Mucosa of rectum (tissue), 2 donors: ENCODE measurements around the gene RPA1.

ENCODE experiments used
- H3K27ac ChIP-seq, 2 donors: one replicate each; pipeline ENCODE4 v1.7.0; 2013; ENCODE audit warnings: inconsistent platforms in 2 of 2, low read depth in 2 of 2, low read length in 2 of 2
- H3K27me3 ChIP-seq, 2 donors: one replicate each; pipeline ENCODE4 v1.7.0; 2013; ENCODE audit warnings: low read length in 2 of 2; ENCODE audit not compliant: control insufficient read depth in 2 of 2, insufficient read depth in 2 of 2
- H3K36me3 ChIP-seq, 2 donors: one replicate each; pipeline ENCODE4 v1.7.0; 2013; ENCODE audit warnings: low read length in 2 of 2; ENCODE audit not compliant: control insufficient read depth in 2 of 2, insufficient read depth in 2 of 2
- H3K4me1 ChIP-seq, 2 donors: one replicate each; pipeline ENCODE4 v1.7.0; 2013; ENCODE audit warnings: low read length in 2 of 2, mild to moderate bottlenecking in 1 of 2; ENCODE audit not compliant: control insufficient read depth in 2 of 2, insufficient read depth in 2 of 2
- H3K4me3 ChIP-seq, 2 donors: one replicate each; pipeline ENCODE4 v1.7.0; 2013; ENCODE audit warnings: low read length in 2 of 2
- H3K9ac ChIP-seq, 2 donors: one replicate each; pipeline ENCODE4 v1.7.0; 2013; ENCODE audit warnings: low read length in 2 of 2, low read depth in 1 of 2, mild to moderate bottlenecking in 1 of 2
- H3K9me3 ChIP-seq, 2 donors: one replicate each; pipeline ENCODE4 v1.7.0; 2013; ENCODE audit warnings: low read length in 2 of 2; ENCODE audit not compliant: control insufficient read depth in 2 of 2
- donor health status: healthy.
- donor health status: Normal muscosa, but diverticular disease.

Gene RPA1

DNA sequence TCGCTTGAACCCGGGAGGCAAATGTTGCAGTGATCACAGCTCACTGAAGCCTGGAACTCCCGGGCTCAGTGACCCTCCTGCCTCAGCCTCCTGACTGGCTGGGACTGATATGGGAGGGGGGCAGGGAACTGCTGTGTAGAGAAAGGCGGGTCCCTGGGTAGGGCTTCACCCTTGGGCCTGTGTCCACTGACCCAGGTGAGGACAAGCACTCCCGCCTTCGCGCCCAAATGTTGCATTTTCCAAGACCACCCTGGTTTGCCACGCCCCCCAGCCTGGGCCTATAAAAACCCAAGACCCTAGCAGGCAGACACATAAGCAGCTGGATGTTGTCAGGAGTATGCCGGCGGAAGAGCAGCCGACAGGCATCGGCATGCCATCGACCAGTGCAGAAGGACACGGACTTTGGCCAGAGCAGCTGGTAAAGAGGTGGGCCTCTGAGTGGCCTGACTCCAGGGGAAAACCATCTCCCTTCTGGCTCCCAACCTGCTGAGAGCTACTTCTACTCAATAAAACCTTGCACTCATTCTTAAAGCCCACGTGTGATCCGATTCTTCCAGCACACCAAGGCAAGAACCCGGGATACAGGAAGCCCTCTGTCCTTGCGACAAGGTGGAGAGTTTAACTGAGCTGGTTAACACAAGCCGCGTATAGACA lies 19.2 kb upstream of the RPA1 start:
- Histone ChIP-seq H3K4me3 (no peak overlapping the region), H3K9me3 (no peaks in the 10 kb centered on the region), H3K36me3 (peaks cover 0 to 10% of the 10 kb centered on the region in 2 donors)

DNA sequence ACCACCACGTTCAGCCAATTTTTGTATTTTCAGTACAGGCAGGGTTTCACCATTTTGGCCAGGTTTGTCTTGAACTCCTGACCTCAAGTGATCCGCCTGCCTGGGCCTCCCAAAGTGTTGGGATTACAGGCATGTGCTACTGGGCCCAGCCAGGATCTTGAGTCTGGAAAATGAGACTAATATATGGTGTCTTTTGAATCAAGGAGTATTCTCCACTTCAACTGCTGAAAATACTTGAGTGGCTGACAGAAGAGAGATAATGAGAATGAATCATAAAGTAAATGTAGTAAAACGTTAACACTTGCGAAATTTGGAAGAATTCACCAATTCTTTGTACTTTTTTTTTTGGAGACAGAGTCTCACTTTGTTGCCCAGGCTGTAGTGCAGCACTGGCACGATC lies 16.7 kb upstream of the RPA1 start:
- Histone ChIP-seq H3K4me3 (no peak overlapping the region), H3K27me3 (no peaks in the 10 kb centered on the region), H3K36me3 (peaks cover 0 to 10% of the 10 kb centered on the region in 2 donors), H3K27ac (no peak overlapping the region), H3K9ac (no peak overlapping the region), H3K9me3 (no peaks in the 10 kb centered on the region), H3K4me1 (no peaks in the 10 kb centered on the region)

More for the DNA sequence above, 19.2 kb upstream of the RPA1 start:
- Histone ChIP-seq H3K9ac (no peak overlapping the region), H3K27me3 (no peaks in the 10 kb centered on the region), H3K4me1 (no peaks in the 10 kb centered on the region), H3K27ac (no peak overlapping the region)

DNA sequence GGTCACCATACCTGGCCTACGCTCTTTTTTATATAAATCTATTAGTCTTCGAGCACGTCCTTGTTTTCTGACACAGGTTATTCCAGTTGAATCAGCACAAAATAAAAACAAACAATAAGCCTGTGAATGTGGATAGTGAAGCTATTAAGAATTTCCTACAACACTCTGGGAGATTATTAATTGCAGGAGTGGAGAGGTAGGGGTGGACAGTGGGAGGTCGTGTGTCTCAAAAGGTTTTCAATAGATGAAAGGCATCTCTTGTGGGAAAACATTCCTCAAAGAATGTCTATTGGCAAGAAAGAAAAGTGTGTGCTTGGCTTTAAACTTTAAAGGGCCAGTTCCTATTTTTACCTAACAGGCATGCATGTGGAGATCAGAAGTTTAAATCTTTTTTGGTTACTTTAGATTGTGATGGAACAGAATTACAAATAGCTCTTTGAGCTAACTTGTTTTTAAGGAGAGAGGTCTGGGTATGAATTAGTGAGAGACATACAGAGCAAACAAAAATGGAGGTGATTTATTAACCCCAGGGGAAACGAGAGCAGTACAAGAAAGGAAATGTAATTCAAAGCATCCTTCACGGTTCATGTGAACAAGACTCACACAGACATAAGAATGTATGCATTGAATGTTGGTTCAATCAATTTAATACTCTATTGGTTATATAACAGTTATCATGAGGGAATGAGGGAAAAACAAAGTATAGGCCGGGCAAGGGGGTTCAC lies 9.1 kb upstream of the RPA1 start:
- H3K9ac ChIP-seq = no peak overlapping the region
- no peaks in the 10 kb centered on the region for H3K4me1 ChIP-seq
- H3K27ac ChIP-seq = no peak overlapping the region
- H3K27me3 ChIP-seq = no peaks in the 10 kb centered on the region
- H3K36me3 ChIP-seq = peaks cover 8 to 11% of the 10 kb centered on the region in 2 donors
- H3K9me3 ChIP-seq = no peaks in the 10 kb centered on the region
- H3K4me3 ChIP-seq = no peak overlapping the region

DNA sequence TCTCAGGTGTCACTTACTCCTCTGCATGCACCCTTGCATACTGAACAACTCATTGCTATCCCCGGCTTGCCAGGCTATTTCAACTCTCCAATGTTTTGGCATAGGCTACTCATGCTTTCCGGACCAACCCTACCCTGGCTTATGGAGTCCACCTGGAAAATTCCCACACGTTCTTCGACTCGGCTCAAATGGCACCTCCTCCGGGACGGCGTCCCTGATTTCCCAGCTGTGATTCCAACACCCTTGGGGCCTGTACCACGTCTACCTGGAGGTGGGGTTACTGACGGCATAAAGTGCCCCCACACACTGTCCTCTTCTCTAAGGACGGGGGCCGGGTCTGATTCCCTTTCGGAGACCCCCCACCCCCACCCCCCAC lies 601 bp upstream of the RPA1 start:
- Histone ChIP-seq H3K9me3 (no peaks in the 10 kb centered on the region), H3K27me3 (no peaks in the 10 kb centered on the region), H3K9ac (peak overlapping the region; percentile 84), H3K4me3 (peak overlapping the region; percentile 65 to 90), H3K36me3 (peaks cover 4 to 6% of the 10 kb centered on the region in 2 donors), H3K4me1 (peaks cover 7 to 11% of the 10 kb centered on the region in 2 donors), H3K27ac (peak overlapping the region; percentile 78 to 81)

DNA sequence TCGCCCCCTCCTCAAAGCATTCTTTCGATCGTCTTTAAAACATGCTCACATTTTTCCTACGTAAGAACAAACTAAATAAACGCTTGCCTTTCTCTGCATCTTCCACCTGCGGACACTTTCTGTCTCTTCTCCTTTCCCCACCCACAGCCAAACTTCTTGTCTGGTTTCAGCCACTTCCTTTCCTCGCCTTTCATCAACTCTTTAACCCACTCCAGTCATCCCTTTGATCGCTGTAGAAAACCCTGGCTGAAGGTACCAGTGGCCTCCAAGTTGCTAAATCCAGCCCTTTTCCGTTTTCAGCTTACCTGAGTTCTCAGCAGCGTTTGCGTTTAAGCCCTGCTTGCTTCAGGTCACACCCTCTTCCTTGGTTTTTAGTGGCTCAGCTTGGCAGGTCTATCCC lies 483 bp downstream of the RPA1 start:
- Histone ChIP-seq H3K36me3 (peaks cover 0 to 8% of the 10 kb centered on the region in 2 donors), H3K9me3 (no peaks in the 10 kb centered on the region), H3K9ac (peak overlapping the region; percentile 84 to 86), H3K27me3 (no peaks in the 10 kb centered on the region), H3K4me3 (peak overlapping the region; percentile 65 to 90), H3K4me1 (peaks cover 7 to 11% of the 10 kb centered on the region in 2 donors), H3K27ac (peak overlapping the region; percentile 78 to 81)

DNA sequence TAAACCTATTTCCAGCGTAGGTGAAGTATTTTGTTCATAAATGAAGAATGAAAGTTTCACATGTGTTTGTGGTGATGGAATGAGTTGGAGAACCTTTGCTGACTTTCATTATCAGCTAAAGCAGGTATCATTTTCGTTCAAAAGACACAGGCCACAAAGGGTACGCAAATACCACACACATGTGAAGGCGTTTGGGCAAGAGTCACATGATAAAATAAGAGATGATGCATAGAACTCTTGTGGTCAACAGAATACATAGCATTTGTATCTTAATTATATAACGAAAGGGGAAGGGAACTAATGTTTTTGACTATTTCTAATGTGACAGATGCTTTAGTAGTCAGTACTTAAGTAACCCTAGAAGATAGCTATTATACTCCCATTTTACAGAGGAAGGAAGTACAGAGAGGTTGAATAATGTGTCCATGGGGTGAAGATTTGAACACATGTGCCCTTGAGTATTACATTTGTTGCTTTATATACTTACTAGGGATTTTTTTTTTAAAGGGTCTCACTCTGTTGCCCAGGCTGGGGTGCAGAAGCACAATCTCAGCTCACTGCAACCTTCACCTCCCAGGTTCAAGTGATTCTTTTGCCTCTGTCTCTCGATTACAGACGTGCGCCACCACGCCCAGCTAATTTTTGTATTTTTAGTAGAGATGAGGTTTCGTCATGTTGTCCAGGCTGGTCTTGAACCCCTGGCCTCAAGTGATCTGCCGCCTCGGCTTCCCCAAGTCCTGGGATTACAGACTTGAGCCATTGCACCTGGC lies 4.8 kb downstream of the RPA1 start:
- no peaks in the 10 kb centered on the region for H3K27me3 ChIP-seq
- H3K9ac ChIP-seq = no peak overlapping the region
- H3K9me3 ChIP-seq = no peaks in the 10 kb centered on the region
- no peak overlapping the region for H3K27ac ChIP-seq
- H3K4me3 ChIP-seq = no peak overlapping the region
- peaks cover 2 to 5% of the 10 kb centered on the region in 2 donors for H3K4me1 ChIP-seq
- peaks cover 0 to 3% of the 10 kb centered on the region in 2 donors for H3K36me3 ChIP-seq

DNA sequence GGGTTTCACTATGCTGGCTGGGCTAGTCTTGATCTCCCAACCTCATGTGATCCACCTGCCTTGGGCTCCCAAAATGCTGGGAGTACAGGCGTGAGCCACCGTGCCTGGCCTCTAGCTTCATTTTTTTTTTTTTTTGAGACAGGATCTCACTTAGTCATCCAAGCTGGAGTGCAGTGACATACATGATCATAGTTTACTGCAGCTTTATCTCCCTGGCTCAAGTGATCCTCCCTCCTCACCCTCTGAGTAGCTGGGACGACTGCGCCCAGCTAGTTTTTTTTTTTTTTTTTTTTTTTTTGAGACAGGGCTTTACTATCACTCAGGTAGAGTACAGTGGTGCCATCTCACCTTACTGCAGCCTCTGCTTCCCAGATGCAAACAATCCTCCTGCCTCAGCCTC lies 9.7 kb downstream of the RPA1 start:
- H3K36me3 ChIP-seq = peaks cover 13 to 17% of the 10 kb centered on the region in 2 donors
- no peaks in the 10 kb centered on the region for H3K27me3 ChIP-seq
- no peaks in the 10 kb centered on the region for H3K9me3 ChIP-seq
- no peak overlapping the region for H3K9ac ChIP-seq
- no peaks in the 10 kb centered on the region for H3K4me1 ChIP-seq
- H3K4me3 ChIP-seq = no peak overlapping the region
- no peak overlapping the region for H3K27ac ChIP-seq

DNA sequence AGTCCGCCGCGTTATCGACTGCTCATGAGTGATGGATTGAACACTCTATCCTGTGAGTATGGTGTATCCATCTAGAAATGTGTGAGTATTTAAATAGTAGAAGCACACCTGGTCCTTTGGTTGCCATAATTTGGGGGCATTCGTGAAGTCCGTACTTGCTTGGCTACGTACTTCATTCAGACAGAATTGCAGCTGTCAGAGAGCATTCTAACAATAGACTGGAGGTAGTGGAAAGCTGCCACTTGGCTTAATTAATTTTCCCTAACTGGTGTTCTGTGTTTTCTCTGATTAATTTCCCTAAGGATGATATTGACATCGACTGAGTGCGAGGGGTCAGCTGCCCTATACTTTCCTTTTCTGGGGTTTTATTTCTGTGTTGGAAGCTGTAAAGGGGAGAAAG lies 14.1 kb downstream of the RPA1 start:
- Histone ChIP-seq H3K9ac (no peak overlapping the region), H3K36me3 (peaks cover 21 to 38% of the 10 kb centered on the region in 2 donors), H3K4me3 (no peak overlapping the region), H3K9me3 (no peaks in the 10 kb centered on the region), H3K27me3 (no peaks in the 10 kb centered on the region), H3K4me1 (no peaks in the 10 kb centered on the region), H3K27ac (no peak overlapping the region)

DNA sequence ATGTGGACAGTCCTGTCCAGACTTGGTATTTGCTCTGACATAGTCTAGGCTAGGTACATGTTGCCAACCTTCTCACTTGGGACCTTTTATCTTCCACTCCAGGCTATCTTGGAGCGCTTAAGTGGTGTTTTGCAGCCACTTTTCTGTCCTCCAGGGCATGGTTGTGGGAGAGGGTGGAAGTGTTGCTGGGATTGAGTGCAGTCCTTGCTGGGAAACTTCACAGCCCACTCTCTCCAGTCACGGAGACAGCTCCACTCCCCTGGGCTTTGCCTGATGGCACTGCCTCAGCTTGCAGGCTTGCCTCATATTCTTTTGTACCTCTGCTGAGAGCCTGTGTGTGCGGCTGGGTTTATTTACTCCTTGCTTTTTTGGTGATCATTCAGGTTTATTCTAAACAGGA lies 17.4 kb downstream of the RPA1 start:
- H3K27me3 ChIP-seq = no peaks in the 10 kb centered on the region
- no peak overlapping the region for H3K9ac ChIP-seq
- no peaks in the 10 kb centered on the region for H3K9me3 ChIP-seq
- no peak overlapping the region for H3K4me3 ChIP-seq
- no peak overlapping the region for H3K27ac ChIP-seq
- no peaks in the 10 kb centered on the region for H3K4me1 ChIP-seq
- peaks cover 31 to 49% of the 10 kb centered on the region in 2 donors for H3K36me3 ChIP-seq

DNA sequence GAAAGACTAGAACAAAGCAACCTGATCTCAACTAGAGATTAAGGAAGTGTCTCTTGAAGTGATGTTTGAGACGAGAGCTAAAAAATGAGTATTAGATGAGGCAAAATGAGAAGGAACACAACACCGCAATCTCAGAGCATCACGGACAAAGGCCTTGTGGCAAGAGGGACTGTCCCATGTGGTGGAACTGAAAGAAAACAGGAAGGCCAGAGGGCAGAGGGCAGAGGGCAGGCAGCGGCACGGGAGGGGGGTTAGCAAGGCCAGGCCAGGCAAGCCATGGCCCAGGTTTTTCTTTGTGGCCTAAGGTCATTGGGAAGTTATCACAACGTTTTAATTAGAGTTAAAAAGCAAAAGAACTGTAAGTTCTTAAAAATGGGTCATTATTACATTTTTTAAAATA lies 22.5 kb downstream of the RPA1 start:
- Histone ChIP-seq H3K27ac (no peak overlapping the region), H3K9me3 (no peaks in the 10 kb centered on the region), H3K36me3 (peaks cover 21 to 29% of the 10 kb centered on the region in 2 donors), H3K27me3 (no peaks in the 10 kb centered on the region), H3K4me1 (no peaks in the 10 kb centered on the region), H3K9ac (no peak overlapping the region), H3K4me3 (no peak overlapping the region)
